Mesothelial cell of epicardium (in vitro differentiated cells): ENCODE measurements around the gene LRRK2. TPM values are rescaled to one million over a fixed set of nuclear protein-coding genes. Genes with fewer than 3 reads are reported as not detected.

Experiments used
- DNase-seq, 2 experiments: peaks; one replicate each; pipeline ENCODE4 v3.0.0; 2021; ENCODE audit warnings: low spot score in 2 of 2; ENCODE audit not compliant: unreplicated experiment in 2 of 2
- H3K27ac Mint-ChIP-seq: 2 replicates; pipeline ENCODE4 v1.8.0; 2021; ENCODE audit warnings: mixed read lengths
- H3K27me3 Mint-ChIP-seq: 2 replicates; pipeline ENCODE4 v1.8.0; 2021; ENCODE audit warnings: low read depth, mixed read lengths
- H3K36me3 Mint-ChIP-seq: 2 replicates; pipeline ENCODE4 v1.8.0; 2021; ENCODE audit warnings: mixed read lengths
- H3K4me1 Mint-ChIP-seq: 2 replicates; pipeline ENCODE4 v1.8.0; 2021; ENCODE audit warnings: mixed read lengths
- H3K4me3 Mint-ChIP-seq: 2 replicates; pipeline ENCODE4 v1.8.0; 2021; ENCODE audit warnings: mild to moderate bottlenecking, moderate library complexity, mixed read lengths
- H3K9me3 Mint-ChIP-seq: 2 replicates; pipeline ENCODE4 v1.8.0; 2021; ENCODE audit warnings: mixed read lengths
- total RNA-seq: library from RNA; stranded (reverse); gene quantifications from 3 replicates; pipeline ENCODE4 v1.2.1, GENCODE V29; 2021
- TF ChIP-seq, protein P1 (sequence below): fragments of 200-600 bp; sonication (generic); IDR thresholded peaks from one replicate; pipeline ENCODE4 v1.5.0; 2021; ENCODE audit warnings: antibody characterized with exemption; ENCODE audit not compliant: unreplicated experiment

Gene LRRK2
- total RNA-seq, 1 donor from 2014 or later: 1.6 TPM

DNA sequence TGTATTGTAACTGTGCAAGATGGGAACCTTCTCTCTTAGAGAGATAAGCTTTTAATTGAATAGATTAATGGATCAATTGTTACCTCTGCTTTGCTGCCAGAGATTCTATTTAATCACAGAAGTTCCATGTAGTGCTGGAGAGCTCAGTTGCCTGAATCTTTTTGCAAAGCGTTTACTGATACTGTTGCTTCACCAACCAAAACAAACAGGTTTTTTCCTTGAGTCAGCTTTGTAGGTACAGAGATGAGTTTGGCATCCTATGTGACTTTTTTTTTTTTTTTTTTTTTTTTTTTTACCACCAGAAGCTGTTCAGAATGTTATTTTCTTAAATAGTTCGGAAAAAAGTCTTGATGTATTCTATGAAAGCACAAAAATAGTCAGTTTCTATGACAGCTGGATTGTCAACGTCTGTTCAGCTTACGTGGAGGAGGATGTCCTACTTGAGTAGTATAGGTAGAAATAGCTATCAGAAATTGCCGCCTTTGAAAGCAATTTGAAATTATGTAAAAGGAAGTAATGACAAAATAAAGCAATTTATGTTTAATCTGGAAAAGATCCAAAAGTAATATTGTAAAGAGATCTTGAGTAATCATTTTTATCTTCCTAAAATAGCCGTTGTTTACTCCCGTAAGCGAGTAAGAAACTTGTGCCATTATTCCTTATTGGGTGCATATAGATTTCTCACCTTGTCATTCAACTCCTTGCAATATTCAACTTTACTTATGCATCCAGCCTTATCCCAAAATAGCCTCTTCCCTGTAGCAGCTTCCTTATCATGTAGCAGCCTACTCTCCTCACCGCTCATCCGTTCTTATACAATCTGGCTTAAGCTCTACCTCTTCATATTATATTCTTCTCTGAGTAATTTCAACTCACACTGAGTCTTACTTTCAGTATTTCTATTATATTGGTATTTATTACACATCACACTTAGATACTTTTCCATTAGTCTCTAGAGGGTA lies 5.2 kb downstream of the LRRK2 start:
- peaks cover 10% of the 10 kb centered on the region for H3K27me3 Mint-ChIP-seq
- no peak for DNase-seq
- H3K9me3 Mint-ChIP-seq: no peaks in the 10 kb centered on the region
- no peak overlapping the region for H3K27ac Mint-ChIP-seq
- TF ChIP-seq, protein P1, sequence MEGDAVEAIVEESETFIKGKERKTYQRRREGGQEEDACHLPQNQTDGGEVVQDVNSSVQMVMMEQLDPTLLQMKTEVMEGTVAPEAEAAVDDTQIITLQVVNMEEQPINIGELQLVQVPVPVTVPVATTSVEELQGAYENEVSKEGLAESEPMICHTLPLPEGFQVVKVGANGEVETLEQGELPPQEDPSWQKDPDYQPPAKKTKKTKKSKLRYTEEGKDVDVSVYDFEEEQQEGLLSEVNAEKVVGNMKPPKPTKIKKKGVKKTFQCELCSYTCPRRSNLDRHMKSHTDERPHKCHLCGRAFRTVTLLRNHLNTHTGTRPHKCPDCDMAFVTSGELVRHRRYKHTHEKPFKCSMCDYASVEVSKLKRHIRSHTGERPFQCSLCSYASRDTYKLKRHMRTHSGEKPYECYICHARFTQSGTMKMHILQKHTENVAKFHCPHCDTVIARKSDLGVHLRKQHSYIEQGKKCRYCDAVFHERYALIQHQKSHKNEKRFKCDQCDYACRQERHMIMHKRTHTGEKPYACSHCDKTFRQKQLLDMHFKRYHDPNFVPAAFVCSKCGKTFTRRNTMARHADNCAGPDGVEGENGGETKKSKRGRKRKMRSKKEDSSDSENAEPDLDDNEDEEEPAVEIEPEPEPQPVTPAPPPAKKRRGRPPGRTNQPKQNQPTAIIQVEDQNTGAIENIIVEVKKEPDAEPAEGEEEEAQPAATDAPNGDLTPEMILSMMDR: no peak
- H3K36me3 Mint-ChIP-seq: no peaks in the 10 kb centered on the region
- no peak overlapping the region for H3K4me3 Mint-ChIP-seq
- H3K4me1 Mint-ChIP-seq: peaks cover 5% of the 10 kb centered on the region

DNA sequence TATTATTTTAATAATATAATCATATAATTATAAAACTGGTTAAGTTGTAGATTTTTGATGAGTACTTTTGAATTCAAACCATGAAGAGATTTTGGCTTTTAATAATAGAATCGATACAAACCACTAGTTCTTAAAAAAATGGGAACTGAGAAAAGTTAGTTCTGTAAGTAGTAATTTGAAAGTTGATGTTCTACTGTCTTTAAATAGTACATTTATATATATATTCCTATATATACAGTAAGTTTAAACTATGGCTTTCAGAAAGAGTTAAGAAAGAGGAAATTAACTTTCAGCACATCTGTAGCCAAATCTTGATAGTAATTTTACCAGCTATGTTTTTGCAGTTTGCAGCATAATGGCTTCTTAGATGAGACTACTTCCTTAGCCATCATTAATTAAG lies 7.8 kb downstream of the LRRK2 start:
- Mint-ChIP-seq H3K9me3 (no peaks in the 10 kb centered on the region), H3K27ac (no peak overlapping the region), H3K4me3 (no peak overlapping the region), H3K36me3 (no peaks in the 10 kb centered on the region), H3K27me3 (no peaks in the 10 kb centered on the region), H3K4me1 (no peaks in the 10 kb centered on the region)
- DNase-seq: no peak
- TF ChIP-seq, protein P1: no peak

DNA sequence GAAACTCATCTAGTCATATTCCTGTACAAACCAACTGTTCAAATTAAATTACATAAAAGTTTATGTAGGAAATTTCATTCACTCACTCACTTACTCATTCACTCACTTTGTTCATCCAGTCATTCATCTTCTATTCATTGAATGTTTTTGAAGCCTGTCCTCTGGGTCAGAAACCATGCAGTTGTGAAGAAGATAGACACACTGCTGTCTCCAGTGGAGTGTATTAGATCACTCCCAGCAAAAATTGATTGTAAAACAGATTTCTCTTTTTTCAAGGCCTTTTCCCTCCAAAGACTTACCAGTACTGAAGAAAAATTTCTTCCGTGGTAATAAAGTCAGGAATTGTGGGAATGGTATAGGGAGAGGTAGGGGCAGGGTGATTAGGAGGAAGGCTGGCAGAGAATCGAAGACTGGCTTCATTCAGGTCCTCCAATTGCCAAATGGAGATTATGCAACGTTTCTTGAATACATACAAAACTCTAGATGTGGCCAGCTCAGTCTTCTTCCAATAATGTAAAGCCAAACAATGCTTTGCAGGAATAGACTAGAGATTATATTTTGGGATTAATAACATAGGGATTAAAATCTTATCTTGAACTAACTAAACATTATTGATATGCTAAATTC lies 9.1 kb downstream of the LRRK2 start:
- Mint-ChIP-seq H3K9me3 (no peaks in the 10 kb centered on the region), H3K27ac (no peak overlapping the region), H3K4me3 (no peak overlapping the region), H3K27me3 (no peaks in the 10 kb centered on the region), H3K36me3 (no peaks in the 10 kb centered on the region), H3K4me1 (peaks cover 5% of the 10 kb centered on the region)
- TF ChIP-seq, protein P1: no peak
- DNase-seq: no peak

DNA sequence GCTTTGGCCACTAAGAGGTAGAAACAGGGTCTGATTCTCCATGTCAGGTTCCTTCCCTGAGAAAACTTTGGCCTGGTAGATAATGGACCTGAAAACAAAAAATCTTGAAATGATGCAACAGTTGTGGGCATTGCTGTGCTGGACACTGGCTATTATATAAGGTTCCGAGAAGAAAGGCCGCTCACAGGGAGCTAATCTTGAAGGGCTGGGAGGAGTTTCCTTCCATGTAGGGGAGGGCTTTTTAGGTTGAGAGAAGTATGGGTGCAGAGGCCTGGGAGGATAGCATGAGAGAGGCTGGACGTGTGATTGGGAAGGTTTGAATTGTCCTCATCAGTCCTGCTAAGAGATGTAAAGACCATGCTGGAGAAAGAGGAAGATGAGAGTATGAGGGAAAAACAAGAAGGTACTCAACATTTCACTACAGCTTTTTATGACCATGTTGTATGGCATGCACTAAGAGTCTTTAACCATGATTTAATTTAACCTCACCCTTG lies 11.6 kb downstream of the LRRK2 start:
- no peak for DNase-seq
- TF ChIP-seq, protein P1: no peak
- H3K4me3 Mint-ChIP-seq: no peak overlapping the region
- H3K4me1 Mint-ChIP-seq: peaks cover 5% of the 10 kb centered on the region
- H3K36me3 Mint-ChIP-seq: no peaks in the 10 kb centered on the region
- H3K27me3 Mint-ChIP-seq: no peaks in the 10 kb centered on the region
- no peaks in the 10 kb centered on the region for H3K9me3 Mint-ChIP-seq
- H3K27ac Mint-ChIP-seq: no peak overlapping the region

DNA sequence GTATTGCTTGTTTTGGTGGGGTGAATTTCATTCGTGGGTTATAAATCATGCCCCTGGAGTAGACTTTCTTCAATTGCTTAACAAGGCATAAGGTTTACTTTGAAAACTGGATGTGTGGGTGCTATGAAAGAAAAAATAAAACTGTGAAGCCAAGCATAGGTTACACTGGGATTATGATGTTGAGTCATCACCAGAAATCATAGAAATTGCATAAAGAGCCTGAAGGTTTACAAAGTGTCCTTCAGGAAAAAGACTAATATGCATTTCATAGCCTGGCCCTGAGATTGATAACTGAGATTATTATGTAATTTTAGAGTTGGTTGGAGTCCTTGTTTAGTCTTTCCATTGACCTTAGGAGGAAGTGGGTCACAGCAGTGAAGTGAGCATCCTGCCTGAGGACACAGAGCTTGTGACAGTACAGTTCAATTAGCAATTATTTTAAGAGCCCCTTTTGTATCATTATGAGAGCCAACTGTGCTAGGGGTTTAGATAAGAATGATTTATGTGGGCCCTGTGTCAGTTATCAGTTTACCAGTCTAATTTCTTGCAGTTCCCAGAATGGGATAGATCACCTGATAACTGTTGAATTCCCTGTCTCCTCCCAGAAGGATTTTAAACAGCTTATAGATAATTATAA lies 13.6 kb downstream of the LRRK2 start:
- H3K9me3 Mint-ChIP-seq: no peaks in the 10 kb centered on the region
- H3K4me3 Mint-ChIP-seq: no peak overlapping the region
- no peaks in the 10 kb centered on the region for H3K36me3 Mint-ChIP-seq
- peaks cover 5% of the 10 kb centered on the region for H3K4me1 Mint-ChIP-seq
- H3K27ac Mint-ChIP-seq: no peak overlapping the region
- no peaks in the 10 kb centered on the region for H3K27me3 Mint-ChIP-seq
- no peak for DNase-seq
- TF ChIP-seq, protein P1: no peak
